Bronchial epithelial cell (primary cell): Measurements from ENCODE around the gene NOS2. TPM values are rescaled to one million over a fixed set of nuclear protein-coding genes. Genes with fewer than 3 reads are reported as not detected.
"Not testable (repeated sequence)": the region's sequence is repeated elsewhere in the genome, so short reads cannot be mapped to it uniquely, and the experiment has no call there.

Experiments used
- DNase-seq: peaks from one replicate; pipeline ENCODE4 v3.0.0-alpha.2; 2010; ENCODE audit warnings: low read depth
- FAIRE-seq: peaks from 2 replicates; lab custom pipeline; 2011; peaks lifted over from hg19 to GRCh38; lab: Jason Lieb, UNC
- H3K27me3 ChIP-seq: 2 replicates; pipeline ENCODE4 v1.5.1; 2011; ENCODE audit warnings: low read length; ENCODE audit not compliant: control insufficient read depth, insufficient read depth
- H3K36me3 ChIP-seq: 2 replicates; pipeline ENCODE4 v1.5.1; 2011; ENCODE audit warnings: low read length; ENCODE audit not compliant: control insufficient read depth, insufficient read depth
- H3K4me3 ChIP-seq: 2 replicates; pipeline ENCODE4 v1.5.1; 2011; ENCODE audit warnings: mild to moderate bottlenecking, low read depth, low read length, control low read depth
- total RNA-seq: library from RNA; depleted of rRNA; stranded (reverse); fragments of >200 nt; gene quantifications from 2 replicates; pipeline ENCODE4 v1.2.1, GENCODE V29; 2014
- TF ChIP-seq, protein P1 (sequence below): IDR thresholded peaks from 2 replicates; pipeline ENCODE4 v1.5.1; 2011; ENCODE audit warnings: mild to moderate bottlenecking, moderate library complexity, low read length, control low read depth, inconsistent platforms; ENCODE audit not compliant: insufficient read depth, severe bottlenecking

NOS2 gene
- total RNA-seq, 1 donor from 2014 or later, result under 0.01 TPM

DNA sequence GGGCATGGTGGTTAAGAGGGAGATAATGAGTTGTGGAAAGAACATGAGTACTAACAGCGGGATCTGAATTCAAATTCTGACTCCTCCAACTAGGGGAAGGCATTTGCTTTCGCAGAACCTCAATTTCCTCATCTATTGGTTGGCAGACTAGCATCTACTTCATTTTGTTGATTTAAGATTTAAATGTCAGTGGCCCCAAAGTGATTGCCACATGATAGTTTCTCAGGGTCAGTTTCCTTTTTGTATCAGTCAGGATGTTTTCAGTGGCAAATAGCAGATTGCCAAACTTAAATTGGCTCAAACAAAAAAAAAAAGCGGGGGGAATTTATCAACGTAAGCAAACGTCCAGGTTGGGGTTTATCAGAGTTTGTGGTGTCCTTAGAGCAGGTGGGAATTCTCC is 25.1 kb upstream of the NOS2 start:
- no peak overlapping the region for H3K4me3 ChIP-seq
- TF ChIP-seq, protein P1, sequence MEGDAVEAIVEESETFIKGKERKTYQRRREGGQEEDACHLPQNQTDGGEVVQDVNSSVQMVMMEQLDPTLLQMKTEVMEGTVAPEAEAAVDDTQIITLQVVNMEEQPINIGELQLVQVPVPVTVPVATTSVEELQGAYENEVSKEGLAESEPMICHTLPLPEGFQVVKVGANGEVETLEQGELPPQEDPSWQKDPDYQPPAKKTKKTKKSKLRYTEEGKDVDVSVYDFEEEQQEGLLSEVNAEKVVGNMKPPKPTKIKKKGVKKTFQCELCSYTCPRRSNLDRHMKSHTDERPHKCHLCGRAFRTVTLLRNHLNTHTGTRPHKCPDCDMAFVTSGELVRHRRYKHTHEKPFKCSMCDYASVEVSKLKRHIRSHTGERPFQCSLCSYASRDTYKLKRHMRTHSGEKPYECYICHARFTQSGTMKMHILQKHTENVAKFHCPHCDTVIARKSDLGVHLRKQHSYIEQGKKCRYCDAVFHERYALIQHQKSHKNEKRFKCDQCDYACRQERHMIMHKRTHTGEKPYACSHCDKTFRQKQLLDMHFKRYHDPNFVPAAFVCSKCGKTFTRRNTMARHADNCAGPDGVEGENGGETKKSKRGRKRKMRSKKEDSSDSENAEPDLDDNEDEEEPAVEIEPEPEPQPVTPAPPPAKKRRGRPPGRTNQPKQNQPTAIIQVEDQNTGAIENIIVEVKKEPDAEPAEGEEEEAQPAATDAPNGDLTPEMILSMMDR, result no peak
- no peak for DNase-seq
- H3K27me3 ChIP-seq, result peaks cover 3% of the 10 kb centered on the region
- no peak for FAIRE-seq
- H3K36me3 ChIP-seq, result no peaks in the 10 kb centered on the region

DNA sequence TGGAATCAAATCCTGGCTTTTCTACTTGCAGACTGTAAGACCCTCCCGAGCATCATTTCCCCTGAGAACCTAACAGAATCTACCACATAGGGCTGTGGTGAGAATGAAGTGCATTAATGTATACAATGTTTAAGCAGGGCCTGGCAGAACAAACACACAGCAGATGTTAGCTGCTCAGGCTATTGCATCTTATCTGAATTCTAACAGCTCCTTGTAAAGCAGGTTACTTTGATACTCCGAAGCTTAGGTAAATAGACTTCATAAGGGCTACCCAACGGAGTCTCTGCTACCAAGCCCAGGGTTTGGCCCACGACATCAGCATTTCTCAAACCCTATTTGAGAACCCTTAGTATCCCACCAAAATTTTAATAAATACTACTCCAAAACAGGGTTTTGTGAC is 24.4 kb upstream of the NOS2 start:
- H3K4me3 ChIP-seq, result no peak overlapping the region
- no peak for FAIRE-seq

DNA sequence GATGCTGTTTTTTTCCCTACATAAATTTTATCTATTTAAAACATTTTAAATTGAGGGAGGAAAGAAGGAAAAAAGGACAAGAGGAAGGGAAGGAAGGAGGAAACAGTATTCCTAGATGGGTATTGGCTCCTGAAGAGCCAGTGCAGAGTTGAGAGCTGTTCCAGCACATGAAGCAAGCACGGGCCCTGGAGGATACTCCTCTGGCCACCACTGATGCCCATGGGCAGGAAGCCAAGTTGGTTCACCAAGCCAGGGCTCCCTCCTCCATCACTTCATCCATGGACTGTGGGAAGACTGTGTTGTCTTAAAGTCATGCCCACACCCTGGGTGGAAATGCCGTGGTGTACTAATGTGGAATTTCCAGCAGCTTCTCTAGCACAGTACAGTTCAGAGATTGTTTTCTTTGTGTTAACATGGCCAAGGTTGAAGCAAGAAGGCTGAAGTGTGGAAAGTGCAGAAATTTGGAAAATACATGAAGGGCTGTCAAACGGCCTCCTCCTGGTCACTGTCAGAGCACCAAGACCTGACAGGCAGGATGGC is 23.9 kb upstream of the NOS2 start:
- TF ChIP-seq, protein P1, result no peak
- FAIRE-seq, result no peak
- H3K27me3 ChIP-seq, result peaks cover 3% of the 10 kb centered on the region
- DNase-seq, result no peak
- no peak overlapping the region for H3K4me3 ChIP-seq
- no peaks in the 10 kb centered on the region for H3K36me3 ChIP-seq

More for the DNA sequence above, 24.4 kb upstream of the NOS2 start:
- no peaks in the 10 kb centered on the region for H3K36me3 ChIP-seq
- TF ChIP-seq, protein P1, result no peak
- DNase-seq, result no peak
- H3K27me3 ChIP-seq, result peaks cover 3% of the 10 kb centered on the region

DNA sequence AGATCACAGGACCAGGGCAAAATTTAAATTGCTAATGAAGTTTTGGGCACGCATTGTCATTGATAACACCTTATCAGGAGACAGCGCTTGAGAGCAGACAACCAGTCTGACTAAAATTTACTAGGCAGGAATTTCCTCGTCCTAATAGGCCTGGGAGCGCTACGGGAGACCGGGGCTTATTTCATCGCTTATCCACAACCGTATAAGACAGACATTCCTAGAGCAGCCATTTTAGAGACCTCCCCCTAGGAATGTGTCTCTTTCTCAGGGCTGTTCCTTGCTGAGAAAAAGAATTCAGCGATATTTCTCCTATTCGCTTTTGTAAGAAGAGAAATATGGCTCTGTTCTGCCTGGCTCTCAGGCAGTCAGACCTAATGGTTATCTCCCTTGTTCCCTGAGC is 21.8 kb upstream of the NOS2 start:
- FAIRE-seq, H3K4me3 ChIP-seq, H3K36me3 ChIP-seq, H3K27me3 ChIP-seq, DNase-seq: not testable (repeated sequence)

DNA sequence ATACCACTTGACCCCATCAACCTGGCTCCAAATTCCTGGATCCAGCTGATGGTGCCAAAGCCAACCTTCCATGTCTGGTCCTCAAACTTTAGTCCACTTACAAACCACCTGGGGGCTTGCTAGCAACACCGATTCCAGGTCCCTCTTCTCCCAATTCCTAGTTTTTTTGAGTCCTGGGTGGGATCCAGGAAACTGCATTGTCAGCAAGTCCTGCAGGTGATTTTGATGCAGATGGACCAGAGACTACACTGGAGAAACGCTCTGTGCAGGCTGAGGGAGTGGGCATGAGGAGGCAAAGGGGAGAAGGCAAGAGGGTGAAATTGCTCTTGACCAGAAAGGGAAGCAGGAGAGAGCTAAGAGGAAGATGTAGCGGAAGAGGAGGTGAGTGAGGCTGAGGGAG is 21.0 kb upstream of the NOS2 start:
- FAIRE-seq, result no peak
- H3K36me3 ChIP-seq, result no peaks in the 10 kb centered on the region
- no peak overlapping the region for H3K4me3 ChIP-seq
- DNase-seq, result no peak
- peaks cover 3% of the 10 kb centered on the region for H3K27me3 ChIP-seq
- TF ChIP-seq, protein P1, result no peak

DNA sequence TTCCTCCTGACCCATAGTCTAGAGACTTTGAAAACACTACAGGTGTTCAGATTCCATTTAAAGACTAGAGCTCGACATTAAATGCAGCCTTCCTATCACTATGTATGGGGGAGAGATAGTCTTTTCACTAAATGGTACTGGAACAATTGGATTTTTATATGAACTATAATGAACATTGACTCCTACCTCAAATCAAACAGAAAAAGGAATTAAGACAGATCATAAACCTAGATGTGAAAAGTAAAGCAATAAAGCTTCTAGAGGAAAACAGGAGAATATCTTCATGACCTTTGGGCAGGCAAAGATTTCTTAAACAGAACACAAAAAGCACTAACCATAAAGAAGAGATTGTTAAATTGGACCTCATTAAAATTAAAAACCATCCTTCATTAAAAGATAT is 18.8 kb upstream of the NOS2 start:
- Histone ChIP-seq H3K27me3 (no peaks in the 10 kb centered on the region), H3K36me3 (no peaks in the 10 kb centered on the region), H3K4me3 (no peak overlapping the region)
- DNase-seq (no peak), FAIRE-seq (no peak)
- TF ChIP-seq, protein P1, result no peak
